H9 (cell line): ENCODE results near the gene SH3PXD2B. TPM values are rescaled to one million over a fixed set of nuclear protein-coding genes. Genes with fewer than 3 reads are reported as not detected.

Source experiments
- DNase-seq: peaks from one replicate; pipeline ENCODE4 v3.0.0-alpha.2; 2017
- H2AFZ ChIP-seq: one replicate; pipeline ENCODE4 v1.6.1; 2013; ENCODE audit warnings: mild to moderate bottlenecking, low read length, control low read depth, moderate library complexity
- H2AK5ac ChIP-seq: 2 replicates; pipeline ENCODE4 v1.6.1; 2013; ENCODE audit warnings: low read length, control low read depth, mixed read lengths; ENCODE audit not compliant: insufficient read length
- H2BK120ac ChIP-seq: one replicate; pipeline ENCODE4 v1.6.1; 2013; ENCODE audit warnings: low read depth, mild to moderate bottlenecking, low read length, control low read depth, inconsistent platforms; ENCODE audit not compliant: poor library complexity, severe bottlenecking
- H2BK12ac ChIP-seq: 2 replicates; pipeline ENCODE4 v1.6.1; 2013; ENCODE audit warnings: low read length, control low read depth, mixed read lengths, low read depth; ENCODE audit not compliant: insufficient read length
- H2BK15ac ChIP-seq: 2 replicates; pipeline ENCODE4 v1.6.1; 2013; ENCODE audit warnings: low read depth, low read length, control low read depth
- H2BK20ac ChIP-seq: one replicate; pipeline ENCODE4 v1.6.1; 2013; ENCODE audit warnings: low read depth, mild to moderate bottlenecking, low read length, control low read depth, inconsistent platforms; ENCODE audit not compliant: poor library complexity, severe bottlenecking
- H2BK5ac ChIP-seq: 2 replicates; pipeline ENCODE4 v1.6.1; 2013; ENCODE audit warnings: low read length, control low read depth, mixed read lengths; ENCODE audit not compliant: insufficient read length
- H3K14ac ChIP-seq: 2 replicates; pipeline ENCODE4 v1.6.1; 2013; ENCODE audit warnings: low read length, control low read depth; ENCODE audit not compliant: insufficient read depth
- H3K18ac ChIP-seq: 2 replicates; pipeline ENCODE4 v1.6.1; 2013; ENCODE audit warnings: low read depth, mild to moderate bottlenecking, mixed read lengths, low read length, control low read depth; ENCODE audit not compliant: insufficient read length
- H3K23ac ChIP-seq: 2 replicates; pipeline ENCODE4 v1.6.1; 2013; ENCODE audit warnings: low read length, control low read depth, mixed read lengths, low read depth; ENCODE audit not compliant: insufficient read length
- H3K23me2 ChIP-seq: 2 replicates; pipeline ENCODE4 v1.6.1; 2013; ENCODE audit warnings: low read depth, mild to moderate bottlenecking, mixed read lengths, low read length, control low read depth; ENCODE audit not compliant: insufficient read length, poor library complexity, severe bottlenecking
- H3K27ac ChIP-seq: 2 replicates; pipeline ENCODE4 v1.5.1; 2013; ENCODE audit warnings: low read length, control low read depth, mixed read lengths, low read depth; ENCODE audit not compliant: insufficient read length
- H3K27me3 ChIP-seq: 2 replicates; pipeline ENCODE4 v1.6.1; 2013; ENCODE audit warnings: low read length, control low read depth, inconsistent platforms; ENCODE audit not compliant: insufficient read depth
- H3K4ac ChIP-seq: 2 replicates; pipeline ENCODE4 v1.6.1; 2013; ENCODE audit warnings: low read depth, mild to moderate bottlenecking, control low read depth, inconsistent platforms, low read length, moderate library complexity
- H3K4me1 ChIP-seq: 2 replicates; pipeline ENCODE4 v1.6.1; 2013; ENCODE audit warnings: low read length, control low read depth, inconsistent platforms; ENCODE audit not compliant: insufficient read depth
- H3K4me2 ChIP-seq: 2 replicates; pipeline ENCODE4 v1.6.1; 2013; ENCODE audit warnings: low read length, control low read depth, mixed read lengths; ENCODE audit not compliant: insufficient read length, insufficient read depth
- H3K56ac ChIP-seq: 2 replicates; pipeline ENCODE4 v1.6.1; 2013; ENCODE audit warnings: low read depth, mild to moderate bottlenecking, mixed read lengths, low read length, control low read depth; ENCODE audit not compliant: insufficient read length
- H3K79me1 ChIP-seq: 2 replicates; pipeline ENCODE4 v1.6.1; 2013; ENCODE audit warnings: low read depth, mild to moderate bottlenecking, moderate library complexity, low read length, control low read depth, inconsistent platforms; ENCODE audit not compliant: insufficient read depth, poor library complexity, severe bottlenecking
- H3K79me2 ChIP-seq: 2 replicates; pipeline ENCODE4 v1.6.1; 2013; ENCODE audit warnings: low read length, control low read depth, inconsistent platforms; ENCODE audit not compliant: insufficient read depth
- H3K9ac ChIP-seq: 2 replicates; pipeline ENCODE4 v1.6.1; 2013; ENCODE audit warnings: low read length, control low read depth, mixed read lengths; ENCODE audit not compliant: insufficient read length; ENCODE audit errors: extremely low read depth
- H3K9me3 ChIP-seq: one replicate; pipeline ENCODE4 v1.6.1; 2013; ENCODE audit warnings: low read depth, low read length, inconsistent platforms; ENCODE audit not compliant: control insufficient read depth
- H3T11ph ChIP-seq: one replicate; pipeline ENCODE4 v1.6.1; 2013; ENCODE audit warnings: mild to moderate bottlenecking, low read length, control low read depth, inconsistent platforms
- H4K20me1 ChIP-seq: one replicate; pipeline ENCODE4 v1.6.1; 2013; ENCODE audit not compliant: control insufficient read depth, insufficient read length, insufficient read depth
- H4K5ac ChIP-seq: 2 replicates; pipeline ENCODE4 v1.6.1; 2013; ENCODE audit warnings: low read depth, mild to moderate bottlenecking, mixed read lengths, low read length, control low read depth; ENCODE audit not compliant: insufficient read length
- H4K8ac ChIP-seq: replicated peaks from 2 replicates; pipeline ENCODE4 v1.6.1; 2013; ENCODE audit warnings: low read length, control low read depth, mixed read lengths, low read depth; ENCODE audit not compliant: insufficient read length
- H4K91ac ChIP-seq: 2 replicates; pipeline ENCODE4 v1.6.1; 2013; ENCODE audit warnings: low read depth, mild to moderate bottlenecking, moderate library complexity, mixed read lengths, low read length, control low read depth; ENCODE audit not compliant: insufficient read length
- H3K27ac Mint-ChIP-seq, 3 experiments: 2 replicates in 2 of 3; 3 replicates in 1 of 3; pipeline ENCODE4 v1.8.0; 2020 to 2021; ENCODE audit warnings: mixed read lengths in 3 of 3, mild to moderate bottlenecking in 1 of 3, moderate library complexity in 1 of 3
- H3K27me3 Mint-ChIP-seq: 2 replicates; pipeline ENCODE4 v1.8.0; 2021; ENCODE audit warnings: low read depth, mild to moderate bottlenecking, moderate library complexity, mixed read lengths
- H3K36me3 Mint-ChIP-seq, 3 experiments: 2 replicates in 2 of 3; 3 replicates in 1 of 3; pipeline ENCODE4 v1.8.0; 2020 to 2021; ENCODE audit warnings: low read depth in 3 of 3, mixed read lengths in 3 of 3; ENCODE audit not compliant: insufficient read depth in 1 of 3
- H3K4me1 Mint-ChIP-seq, 2 experiments: 2 replicates each; pipeline ENCODE4 v1.8.0; 2020; ENCODE audit warnings: mixed read lengths in 2 of 2
- H3K4me3 Mint-ChIP-seq, 2 experiments: 2 replicates in 1 of 2; 3 replicates in 1 of 2; pipeline ENCODE4 v1.8.0; 2020 to 2021; ENCODE audit warnings: mild to moderate bottlenecking in 2 of 2, mixed read lengths in 2 of 2, moderate library complexity in 1 of 2
- H3K9me3 Mint-ChIP-seq, 2 experiments: 2 replicates in 1 of 2; 3 replicates in 1 of 2; pipeline ENCODE4 v1.8.0; 2020; ENCODE audit warnings: mild to moderate bottlenecking in 2 of 2, mixed read lengths in 2 of 2, moderate library complexity in 1 of 2
- WGBS: extraction: QIAGEN DNeasy Blood & Tissue Kit; methylation state at CpG from one replicate; pipeline ENCODE4 v1.1.7; 2013; ENCODE audit warnings: missing lambda C conversion rate, low lambda C conversion rate, mixed read lengths; ENCODE audit not compliant: insufficient read length; ENCODE audit errors: extremely low coverage; 5-methylcytosine and 5-hydroxymethylcytosine counted together
- total RNA-seq: library from RNA; stranded (reverse); gene quantifications from 2 replicates; pipeline ENCODE4 v1.2.1, GENCODE V29; 2021
- TF ChIP-seq, protein P1 (sequence below): fragments of 200-600 bp; sonication (generic); conservative IDR thresholded peaks from 3 replicates; pipeline ENCODE4 v1.8.0; 2021; ENCODE audit warnings: antibody characterized with exemption, mild to moderate bottlenecking

SH3PXD2B gene
- total RNA-seq, 1 experiment from 2014 or later = 49.0 TPM

DNA sequence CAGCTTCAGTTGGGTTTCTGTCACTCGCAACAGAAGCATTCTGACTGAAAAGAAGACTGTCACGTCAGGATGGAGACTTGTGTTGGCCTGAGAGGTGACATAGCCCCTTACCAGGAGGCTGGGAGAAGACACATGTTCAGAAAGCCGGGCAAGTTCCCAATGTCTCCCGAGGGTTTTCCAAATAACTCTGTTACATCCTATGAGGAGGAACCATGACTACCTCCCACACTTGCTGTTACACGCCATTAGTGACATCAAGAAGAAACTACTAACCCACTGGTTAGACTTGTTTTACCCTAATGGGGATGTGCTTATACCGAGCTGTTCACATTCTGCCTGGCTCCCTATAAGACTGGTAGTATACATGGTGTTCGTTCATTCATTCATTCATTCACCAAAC lies 33.3 kb downstream of the SH3PXD2B start:
- Histone ChIP-seq H3K23me2 (no peaks in the 10 kb centered on the region), H4K5ac (no peak overlapping the region), H4K20me1 (peaks cover 5% of the 10 kb centered on the region), H4K8ac (no peak overlapping the region), H3K23ac (no peak overlapping the region), H2BK120ac (no peak overlapping the region), H3K79me1 (peaks cover 7% of the 10 kb centered on the region), H3K14ac (no peak overlapping the region), H3K18ac (no peak overlapping the region), H3K4me2 (no peak overlapping the region), H2AK5ac (no peak overlapping the region), H3K4me1 (no peaks in the 10 kb centered on the region), H3K27ac (no peak overlapping the region), H3K79me2 (peaks cover 3% of the 10 kb centered on the region; the same call in 1 of the 2 replicates), H3K9ac (no peak overlapping the region), H2BK12ac (no peak overlapping the region), H2BK20ac (no peak overlapping the region), H4K91ac (no peak overlapping the region), H2BK15ac (no peak overlapping the region), H3K27me3 (no peaks in the 10 kb centered on the region), H3K56ac (no peak overlapping the region), H3K9me3 (no peaks in the 10 kb centered on the region), H2BK5ac (no peak overlapping the region), H3K4ac (no peak overlapping the region), H3T11ph (no peak overlapping the region), H2AFZ (no peak overlapping the region)
- TF ChIP-seq, protein P1, sequence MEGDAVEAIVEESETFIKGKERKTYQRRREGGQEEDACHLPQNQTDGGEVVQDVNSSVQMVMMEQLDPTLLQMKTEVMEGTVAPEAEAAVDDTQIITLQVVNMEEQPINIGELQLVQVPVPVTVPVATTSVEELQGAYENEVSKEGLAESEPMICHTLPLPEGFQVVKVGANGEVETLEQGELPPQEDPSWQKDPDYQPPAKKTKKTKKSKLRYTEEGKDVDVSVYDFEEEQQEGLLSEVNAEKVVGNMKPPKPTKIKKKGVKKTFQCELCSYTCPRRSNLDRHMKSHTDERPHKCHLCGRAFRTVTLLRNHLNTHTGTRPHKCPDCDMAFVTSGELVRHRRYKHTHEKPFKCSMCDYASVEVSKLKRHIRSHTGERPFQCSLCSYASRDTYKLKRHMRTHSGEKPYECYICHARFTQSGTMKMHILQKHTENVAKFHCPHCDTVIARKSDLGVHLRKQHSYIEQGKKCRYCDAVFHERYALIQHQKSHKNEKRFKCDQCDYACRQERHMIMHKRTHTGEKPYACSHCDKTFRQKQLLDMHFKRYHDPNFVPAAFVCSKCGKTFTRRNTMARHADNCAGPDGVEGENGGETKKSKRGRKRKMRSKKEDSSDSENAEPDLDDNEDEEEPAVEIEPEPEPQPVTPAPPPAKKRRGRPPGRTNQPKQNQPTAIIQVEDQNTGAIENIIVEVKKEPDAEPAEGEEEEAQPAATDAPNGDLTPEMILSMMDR = no peak
- no CpG with 5 or more reads among the region's 7 CpGs for WGBS
- Mint-ChIP-seq H3K4me3 (no peak overlapping the region), H3K9me3 (no peaks in the 10 kb centered on the region), H3K27ac (no peak overlapping the region), H3K36me3 (peaks cover 22 to 50% (median 41%) of the 10 kb centered on the region in 3 experiments), H3K4me1 (peaks cover 12 to 15% of the 10 kb centered on the region in 2 experiments), H3K27me3 (no peaks in the 10 kb centered on the region)
- no peak for DNase-seq
